H1 (cell line): ENCODE measurements around the gene ZNF609. TPM values are rescaled to one million over a fixed set of nuclear protein-coding genes. Genes with fewer than 3 reads are reported as not detected.

Experiments
- CBX8 ChIP-seq: fragments of 300-800, 300-1000 bp; sonication (generic); IDR thresholded peaks from 2 replicates; pipeline ENCODE4 v1.7.1; 2016; ENCODE audit warnings: low read depth, low read length, borderline replicate concordance
- CHD1 ChIP-seq: IDR thresholded peaks from 2 replicates; pipeline ENCODE4 v1.6.1; 2012; ENCODE audit warnings: low read depth, low read length, improper control_type of control experiment
- EP300 ChIP-seq, 2 experiments: IDR thresholded peaks; 1 replicate in 1 of 2; 2 replicates in 1 of 2; pipeline ENCODE4 v1.6.1; 2011 to 2012; ENCODE audit warnings: low read depth in 2 of 2, low read length in 2 of 2, mild to moderate bottlenecking in 2 of 2, borderline replicate concordance in 1 of 2, inconsistent platforms in 1 of 2, moderate library complexity in 1 of 2
- FOSL1 ChIP-seq: IDR thresholded peaks from 2 replicates; pipeline ENCODE4 v1.6.1; 2011; ENCODE audit warnings: mild to moderate bottlenecking, low read depth, low read length, moderate library complexity; ENCODE audit not compliant: insufficient read depth
- GTF2F1 ChIP-seq: IDR thresholded peaks from 2 replicates; pipeline ENCODE4 v1.6.1; 2012; ENCODE audit warnings: low read depth, low read length, improper control_type of control experiment, borderline replicate concordance
- KDM1A ChIP-seq: fragments of 200-600, 300-600 bp; sonication (generic); IDR thresholded peaks from 2 replicates; pipeline ENCODE4 v1.7.1; 2016; ENCODE audit warnings: mild to moderate bottlenecking, low read length, borderline replicate concordance
- NRF1 ChIP-seq: IDR thresholded peaks from 2 replicates; pipeline ENCODE4 v1.6.1; 2011; ENCODE audit warnings: mild to moderate bottlenecking, low read depth, low read length, improper control_type of control experiment
- RXRA ChIP-seq: IDR thresholded peaks from 2 replicates; pipeline ENCODE4 v1.6.1; 2011; ENCODE audit warnings: low read depth, mild to moderate bottlenecking, low read length, moderate library complexity; ENCODE audit not compliant: insufficient read depth
- SIX5 ChIP-seq: IDR thresholded peaks from 2 replicates; pipeline ENCODE4 v1.6.1; 2011; ENCODE audit warnings: mild to moderate bottlenecking, low read depth, low read length
- SRF ChIP-seq: IDR thresholded peaks from 2 replicates; pipeline ENCODE4 v1.6.1; 2011; ENCODE audit warnings: mild to moderate bottlenecking, low read depth, low read length, moderate library complexity
- TEAD4 ChIP-seq: IDR thresholded peaks from 2 replicates; pipeline ENCODE4 v1.6.1; 2012; ENCODE audit warnings: low read depth, low read length, inconsistent platforms, mixed read lengths
- polyA plus RNA-seq, 7 experiments: library from polyadenylated mRNA; depleted of rRNA in 3 of 7; stranded (reverse) in 5 of 7; unstranded in 2 of 7; fragments of >200 nt in 5 of 7; fragments of 200-250 nt in 2 of 7; gene quantifications; 1 replicate in 5 of 7; 2 replicates in 1 of 7; 4 replicates in 1 of 7; pipeline versions ENCODE4 v1.2.1 to v1.2.3, GENCODE V29; 2011 to 2013; ENCODE audit warnings: missing spikeins in 2 of 7, mixed read lengths in 2 of 7
- total RNA-seq: library from RNA; stranded (reverse); fragmentation: NEBNext Ultra II Directional; extraction: Animal tissue kit (Norgen Biotek cat#: 25700); gene quantifications from 2 replicates; pipeline ENCODE4 v1.2.1, GENCODE V29; 2021

ZNF609 gene
- total and polyA plus RNA-seq, 2 of the 8 experiments (the other 6 are each of a cell fraction or from before 2014, with no cell fraction given) = 15.5 to 47.8 TPM

DNA sequence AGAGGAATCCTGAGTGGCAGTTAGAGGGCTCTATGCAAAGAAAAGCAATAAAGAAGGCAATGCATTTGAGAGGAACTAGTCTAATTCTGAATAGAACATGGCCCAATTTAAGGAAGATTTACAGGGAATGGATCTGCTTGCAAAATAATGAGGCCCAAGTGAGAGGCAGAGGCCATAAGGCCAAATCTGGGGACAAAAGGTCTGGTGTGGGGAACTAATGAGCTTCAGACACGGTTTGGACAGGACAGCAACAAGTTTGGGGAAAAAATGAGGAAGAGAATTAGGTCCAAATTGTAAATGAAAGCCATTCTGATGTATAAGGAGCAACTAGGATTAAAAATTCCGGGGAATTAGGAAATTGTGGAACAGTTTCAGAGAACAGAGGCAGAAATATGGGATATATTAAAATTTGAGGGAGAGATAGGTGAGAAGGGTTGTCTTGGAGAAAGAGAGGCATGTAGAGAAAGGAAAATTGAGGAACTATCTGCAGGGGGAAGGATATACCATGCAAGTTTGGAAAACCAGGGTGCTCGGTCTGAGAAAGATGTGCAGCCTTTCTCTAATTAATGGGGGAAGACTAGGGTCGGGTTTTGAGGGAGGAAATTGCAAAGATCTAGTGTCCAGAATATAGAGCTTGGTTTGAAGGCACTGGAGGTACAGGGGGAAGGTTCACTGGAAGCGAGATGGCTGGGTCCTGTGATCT lies 241.3 kb downstream of the ZNF609 start (continued):
- TF ChIP-seq RXRA (no peak), FOSL1 (no peak), NRF1 (no peak), CHD1 (no peak), GTF2F1 (no peak), KDM1A (no peak), SIX5 (no peak), EP300 (IDR thresholded peaks at IDR 0.05; ENCODE audit: borderline replicate concordance in 1 of 2, low read depth in 2 of 2, low read length in 2 of 2) (no peak), TEAD4 (no peak), SRF (no peak), CBX8 (no peak)
